ENCODE measurements around the gene CRHR2.

CRHR2 gene

GRCh38 chr7:30710669-30711068, 28.4 kb upstream of the CRHR2 start:
- TF ChIP-seq CTCF (IDR thresholded peaks at IDR 0.05) = no peak

GRCh38 chr7:30709549-30709948, 27.3 kb upstream of the CRHR2 start:
- no peak for TF ChIP-seq CTCF (IDR thresholded peaks at IDR 0.05)

- no peak for TF ChIP-seq CTCF (IDR thresholded peaks at IDR 0.05)
These were observed 26.7 kb upstream of the CRHR2 start for GRCh38 chr7:30708983-30709382.

GRCh38 chr7:30708412-30708811, 26.2 kb upstream of the CRHR2 start:
- TF ChIP-seq CTCF (IDR thresholded peaks at IDR 0.05) = no peak

- TF ChIP-seq CTCF (IDR thresholded peaks at IDR 0.05) = no peak
These were observed 25.4 kb upstream of the CRHR2 start for GRCh38 chr7:30707391-30708357.

- TF ChIP-seq CTCF (IDR thresholded peaks at IDR 0.05) = no peak
These were observed 24.7 kb upstream of the CRHR2 start for GRCh38 chr7:30706908-30707307.

- no peak for TF ChIP-seq CTCF (IDR thresholded peaks at IDR 0.05)
These were observed 24.1 kb upstream of the CRHR2 start for GRCh38 chr7:30706316-30706715.
